SIG-M5 treated with dmso at 0.1 percent for 504 hours (cell line): Measurements from ENCODE around the gene NPHP4.
"Not testable (repeated sequence)": the region's sequence is repeated elsewhere in the genome, so short reads cannot be mapped to it uniquely, and the experiment has no call there.

Experiments
- DNase-seq: peaks from one replicate; lab custom pipeline; 2025; ENCODE audit not compliant: unreplicated experiment; lab: John Stamatoyannopoulos, UW

The NPHP4 gene

GRCh38 chr1:5860277-5860676 lies 131.9 kb downstream of the NPHP4 start:
- DNase-seq = no peak

GRCh38 chr1:5859766-5860165 lies 132.5 kb downstream of the NPHP4 start:
- DNase-seq = no peak

- DNase-seq = no peak
Measured at GRCh38 chr1:5858844-5859407, 133.3 kb downstream of the NPHP4 start.

- DNase-seq = no peak
Measured at GRCh38 chr1:5858246-5858645, 134.0 kb downstream of the NPHP4 start.

GRCh38 chr1:5857508-5858090 lies 134.6 kb downstream of the NPHP4 start:
- DNase-seq = no peak

GRCh38 chr1:5857011-5857410 lies 135.2 kb downstream of the NPHP4 start:
- no peak for DNase-seq

- DNase-seq = no peak
Measured at GRCh38 chr1:5856246-5856815, 135.9 kb downstream of the NPHP4 start.

GRCh38 chr1:5855196-5855897 lies 136.9 kb downstream of the NPHP4 start:
- DNase-seq = no peak

GRCh38 chr1:5854754-5855153 lies 137.5 kb downstream of the NPHP4 start:
- no peak for DNase-seq

GRCh38 chr1:5853858-5854257 lies 138.4 kb downstream of the NPHP4 start:
- DNase-seq = not testable (repeated sequence)

- DNase-seq = no peak
Measured at GRCh38 chr1:5850503-5850902, 141.7 kb downstream of the NPHP4 start.

GRCh38 chr1:5849550-5849949 lies 142.7 kb downstream of the NPHP4 start:
- DNase-seq = no peak

GRCh38 chr1:5847013-5847659 lies 145.1 kb downstream of the NPHP4 start:
- DNase-seq = no peak

GRCh38 chr1:5845376-5845775 lies 146.8 kb downstream of the NPHP4 start:
- no peak for DNase-seq

GRCh38 chr1:5844442-5844841 lies 147.8 kb downstream of the NPHP4 start:
- DNase-seq = no peak

- no peak for DNase-seq
Measured at GRCh38 chr1:5843521-5844096, 148.6 kb downstream of the NPHP4 start.

- no peak for DNase-seq
Measured at GRCh38 chr1:5842679-5843078, 149.5 kb downstream of the NPHP4 start.

- no peak for DNase-seq
Measured at GRCh38 chr1:5840551-5841001, 151.6 kb downstream of the NPHP4 start.

GRCh38 chr1:5839881-5840550 lies 152.2 kb downstream of the NPHP4 start:
- no peak for DNase-seq

GRCh38 chr1:5839161-5839880 lies 152.9 kb downstream of the NPHP4 start:
- no peak for DNase-seq
